Activated T-cell treated with anti-CD3 and anti-CD28 coated beads for 24 hours (primary cell): Measurements from ENCODE around the gene ZNF614.
A peak's percentile ranks its signal among the peaks of the same experiment; 100 is the strongest.
"Not testable (repeated sequence)": the region's sequence is repeated elsewhere in the genome, so short reads cannot be mapped to it uniquely, and the experiment has no call there.

ENCODE experiments used
- DNase-seq: peaks from one replicate; pipeline ENCODE4 v3.0.0-alpha.2; 2020; ENCODE audit warnings: low read depth

Gene ZNF614

DNA sequence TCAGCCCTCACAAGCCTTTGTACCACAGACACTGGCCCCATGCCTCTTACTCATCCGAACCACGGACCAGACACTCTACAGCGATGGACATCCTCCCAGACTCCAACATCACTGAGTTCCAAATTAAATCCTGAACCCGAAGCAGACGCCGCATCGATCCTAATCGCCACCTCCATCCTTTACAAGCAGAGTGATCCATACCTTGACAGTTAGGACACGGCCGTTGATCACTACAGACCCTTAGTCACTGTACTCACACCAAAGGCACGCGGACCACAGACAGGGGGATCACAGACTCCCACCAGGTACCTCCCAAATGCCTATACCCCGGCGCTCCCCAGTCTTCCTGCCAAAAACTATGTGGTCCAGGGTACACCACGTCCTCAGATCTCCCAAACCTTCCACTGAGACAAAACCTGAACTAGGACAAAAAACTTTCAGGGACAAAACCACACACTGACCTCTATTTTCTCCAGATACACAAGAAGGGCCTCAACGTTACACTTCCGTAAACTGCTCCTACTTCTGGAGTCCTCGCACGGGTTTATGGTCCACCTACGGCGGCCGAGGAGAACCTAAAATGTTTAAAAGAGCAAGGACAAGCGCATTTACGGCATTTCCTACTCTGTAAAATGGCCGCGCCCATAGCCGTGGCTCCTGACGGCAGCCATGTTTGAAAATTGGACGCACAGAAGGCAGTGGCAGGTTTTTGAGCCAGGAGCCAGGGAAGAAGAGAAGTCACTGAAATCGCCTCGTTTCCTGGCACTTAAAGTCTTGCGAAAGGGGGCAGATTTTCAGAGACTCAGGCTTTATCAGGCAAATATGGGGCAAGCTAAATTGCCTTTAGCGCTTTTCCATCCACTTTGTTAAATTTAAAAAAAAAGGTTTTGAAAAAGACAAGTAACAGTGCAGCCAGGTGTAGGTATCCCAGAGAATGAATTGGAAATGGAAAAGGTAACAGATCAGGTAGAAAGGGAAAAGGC is 41.6 kb downstream of the ZNF614 start, which contains the start of gene ZNF350:
ZNF350 (minus strand) TSS at position 532 of the 983 bp plus-strand sequence. CDS start 12,480 bp downstream, outside the sequence.
- DNase-seq, result peak; percentile 84

DNA sequence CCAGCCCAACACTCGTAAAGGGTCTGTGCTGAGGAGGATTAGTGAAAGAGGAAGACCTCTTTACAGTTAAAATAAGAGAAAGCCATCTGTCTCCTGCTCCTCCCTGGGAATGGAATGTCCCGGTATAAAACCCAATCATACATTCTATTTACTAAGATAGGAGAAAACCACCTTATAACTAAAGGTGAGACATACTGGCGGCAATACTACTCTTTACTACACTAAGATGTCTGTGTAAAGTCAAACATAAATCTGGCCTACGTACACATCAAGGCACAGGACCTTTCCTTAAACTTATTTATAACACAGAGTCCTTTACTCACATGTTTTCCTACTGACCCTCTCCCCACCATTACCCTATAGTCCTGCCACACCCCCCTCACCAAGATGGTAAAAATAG is 44.8 kb downstream of the ZNF614 start:
- DNase-seq, result no peak

DNA sequence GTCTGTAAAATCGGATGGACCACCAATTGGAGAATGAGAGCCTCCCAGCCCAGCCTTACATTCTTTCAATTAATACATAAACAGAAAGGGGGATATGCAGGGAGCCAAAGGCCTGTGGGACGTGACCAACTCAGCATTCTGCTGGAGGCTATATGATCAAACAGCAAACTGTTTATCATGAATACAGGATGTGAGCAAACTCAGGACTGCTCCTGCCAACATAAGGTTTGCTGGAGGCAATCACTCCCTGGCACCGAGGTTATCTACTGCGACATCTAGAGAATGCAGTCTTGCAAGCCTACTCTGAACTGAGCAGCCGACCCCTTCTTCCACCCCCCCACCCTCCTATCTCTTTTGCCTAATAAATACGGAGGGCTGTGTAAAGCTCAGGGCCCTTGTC is 47.3 kb downstream of the ZNF614 start:
- DNase-seq, result not testable (repeated sequence)

DNA sequence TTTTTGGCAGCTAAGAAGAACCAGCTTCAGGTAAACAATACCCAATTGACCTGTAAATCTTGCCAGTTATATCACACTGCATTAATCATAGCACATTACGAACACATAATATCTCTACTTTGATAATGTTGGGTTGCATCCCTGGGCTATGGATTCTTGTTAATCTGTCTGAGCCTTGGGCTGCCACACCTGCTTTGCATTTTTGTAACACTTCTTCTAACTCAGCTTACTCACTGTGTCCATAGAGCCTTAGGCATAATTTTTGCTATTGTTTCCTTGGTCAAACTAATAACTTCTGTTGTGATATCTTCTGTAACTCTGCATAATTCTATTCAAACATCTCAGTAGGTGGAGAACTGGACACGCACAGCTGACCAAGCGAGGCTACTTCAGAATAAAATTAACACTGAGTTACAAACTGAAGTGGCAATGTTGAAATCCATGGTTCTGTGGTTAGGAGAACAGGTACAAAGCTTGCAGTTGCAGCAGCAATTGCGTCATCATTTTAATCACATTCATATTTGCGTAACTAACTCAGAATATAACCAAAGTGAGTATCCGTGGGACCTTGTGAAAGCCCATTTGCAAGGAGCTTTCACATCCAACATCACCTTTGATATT is 48.0 kb downstream of the ZNF614 start:
- DNase-seq, result no peak

DNA sequence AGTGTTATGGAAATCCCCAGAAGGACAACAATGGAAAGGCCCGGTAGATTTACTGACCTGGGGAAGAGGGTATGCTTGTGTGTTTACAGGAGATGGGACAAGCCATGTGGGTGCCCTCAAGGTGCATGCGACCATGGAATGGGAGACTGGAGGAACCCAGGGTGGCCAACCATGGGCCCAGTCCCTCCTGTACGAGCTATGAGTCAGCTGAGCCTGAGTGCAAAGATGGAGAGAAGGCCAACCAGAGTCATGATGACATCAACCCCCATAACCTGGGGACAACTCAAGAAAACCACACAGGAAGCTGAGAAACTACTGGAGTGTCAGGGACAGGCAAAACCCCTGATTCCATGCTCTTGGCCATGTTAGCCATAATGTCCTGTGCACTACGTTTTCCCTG is 49.3 kb downstream of the ZNF614 start:
- no peak for DNase-seq

DNA sequence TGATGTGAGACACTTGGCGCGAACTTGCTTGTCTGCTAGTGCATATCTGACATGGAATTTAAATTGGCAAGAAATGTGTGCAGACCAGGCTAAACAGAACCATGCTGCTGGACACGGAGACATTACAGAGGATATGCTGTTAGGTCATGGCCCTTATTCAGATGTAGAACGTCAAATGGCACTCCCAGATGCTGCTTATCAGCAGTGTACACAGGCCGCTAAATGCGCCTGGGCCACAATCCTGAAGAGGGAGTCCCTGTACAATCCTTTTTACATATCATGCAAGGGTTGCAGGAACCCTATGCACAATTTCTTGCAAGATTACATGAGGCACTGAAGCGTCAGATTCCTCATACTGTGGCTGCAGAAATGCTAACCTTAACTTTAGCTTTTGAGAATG is 50.8 kb downstream of the ZNF614 start:
- no peak for DNase-seq

DNA sequence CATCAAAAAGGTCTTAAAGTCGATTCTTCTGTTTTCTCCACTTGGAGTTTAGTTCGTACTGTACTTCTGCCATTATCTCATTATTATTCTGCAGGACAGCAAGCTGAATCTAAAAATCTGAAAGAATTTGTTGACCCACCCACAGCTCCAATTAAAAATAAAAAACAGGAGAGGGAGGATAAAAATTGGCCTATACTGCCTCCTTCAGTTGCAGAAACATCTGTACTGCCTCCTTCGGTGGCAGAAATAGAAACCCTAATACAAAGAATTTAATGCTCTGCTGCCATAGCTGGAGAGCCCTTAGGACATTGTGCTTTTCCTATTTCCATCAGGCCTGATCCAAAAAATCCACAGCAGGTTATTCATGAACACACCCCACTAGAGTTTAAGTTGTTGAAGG is 51.3 kb downstream of the ZNF614 start:
- no peak for DNase-seq

DNA sequence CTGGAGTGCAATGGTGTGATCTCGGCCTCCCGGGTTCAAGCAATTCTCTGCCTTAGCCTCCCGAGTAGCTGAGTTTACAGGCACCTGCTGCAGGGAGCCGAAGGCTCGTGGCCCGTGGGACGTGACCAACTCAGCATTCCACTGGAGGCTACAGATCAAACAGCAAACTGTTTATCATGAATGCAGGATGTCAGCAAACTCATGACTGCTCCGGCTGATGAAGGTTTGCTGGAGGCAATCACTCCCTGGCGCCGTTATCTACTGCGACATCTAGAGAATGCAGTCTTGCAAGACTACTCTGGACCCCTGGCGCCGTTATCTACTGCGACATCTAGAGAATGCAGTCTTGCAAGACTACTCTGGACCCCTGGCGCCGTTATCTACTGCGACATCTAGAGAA is 52.4 kb downstream of the ZNF614 start:
- not testable (repeated sequence) for DNase-seq

DNA sequence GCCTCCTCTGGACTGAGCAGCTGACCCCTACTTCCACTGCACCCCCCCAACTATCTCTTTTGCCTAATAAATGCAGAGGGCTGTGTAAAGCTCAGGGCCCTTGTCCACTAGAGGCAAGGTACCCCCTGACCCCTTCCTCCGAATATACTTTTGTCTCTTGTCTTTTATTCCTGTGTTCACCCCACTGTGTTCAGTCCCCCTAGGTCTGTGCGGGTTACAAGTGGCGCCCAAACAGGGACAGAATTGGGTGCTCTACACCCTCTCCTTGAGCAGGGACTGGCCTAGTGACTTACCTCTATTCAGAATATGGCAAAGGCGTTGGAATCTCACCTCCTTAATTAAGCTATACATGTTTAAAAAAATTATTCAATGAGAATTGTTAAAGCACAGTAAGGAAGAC is 56.6 kb downstream of the ZNF614 start:
- DNase-seq, result no peak

DNA sequence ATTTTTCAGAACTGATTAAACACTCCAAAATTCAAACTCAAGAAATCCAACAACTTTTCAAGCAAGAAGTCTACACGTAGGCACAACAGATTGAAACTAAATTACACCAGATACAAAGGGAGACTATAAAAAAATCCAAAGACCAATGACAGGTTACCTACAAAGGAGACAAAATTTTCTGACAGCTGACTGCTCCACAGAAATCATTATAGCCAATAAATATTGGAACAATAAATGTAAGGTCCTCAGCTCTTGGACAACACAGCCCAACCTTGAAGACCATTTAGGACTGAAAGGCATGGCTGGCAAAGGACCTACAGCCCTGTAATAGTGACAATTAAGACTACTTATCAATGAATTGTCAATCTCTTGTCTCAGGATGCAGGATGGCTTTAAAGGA is 57.5 kb downstream of the ZNF614 start:
- DNase-seq, result no peak

DNA sequence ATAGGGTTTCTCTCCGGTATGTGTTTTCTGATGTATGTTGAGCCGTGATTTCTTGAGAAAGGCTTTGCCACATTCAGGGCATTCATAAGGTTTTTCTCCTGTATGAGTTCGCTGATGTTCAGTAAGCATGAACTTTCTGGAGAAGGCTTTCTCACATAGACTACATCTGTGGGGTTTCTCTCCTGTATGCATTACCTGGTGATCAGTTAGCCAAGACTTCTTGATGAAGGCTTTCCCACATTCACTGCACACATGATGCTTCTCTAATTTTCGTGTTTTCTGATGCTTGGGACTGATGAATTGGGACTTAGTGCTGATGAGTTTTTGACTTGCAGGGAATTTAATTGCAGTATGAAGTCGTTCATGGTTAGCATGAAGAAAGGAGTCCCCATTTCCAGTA is 62.6 kb downstream of the ZNF614 start:
- DNase-seq, result no peak
